HepG2 (cell line): ENCODE results near the gene EFHD2. TPM values are rescaled to one million over a fixed set of nuclear protein-coding genes. Genes with fewer than 3 reads are reported as not detected.

Experiments
- ATAC-seq: fragments of 200-7000 bp; cut with Tn5 transposase; 3 replicates; pipeline ENCODE4 v1.9.1; 2020; ENCODE audit warnings: mild to moderate bottlenecking, moderate library complexity
- BruUV-seq: library from RNA; stranded (reverse); fragments of 400-500 nt; replicated peaks from 2 replicates; lab custom pipeline; 2021; lab: Mats Ljungman, UMichigan
- CTCF ChIA-PET: fragments of 300-600 bp; formaldehyde crosslinking; extraction: SDS; loops from one replicate; lab custom pipeline; 2021; ENCODE audit warnings: low total read pairs, inconsistent platforms, low intra/inter-chr PET ratio; lab: Yijun Ruan, JAX
- POLR2A ChIA-PET: fragments of 350-600 bp; sonication (Branson Sonifier 250); formaldehyde crosslinking; loops from one replicate; lab custom pipeline; 2020; ENCODE audit warnings: antibody characterized with exemption, inconsistent platforms; lab: Yijun Ruan, JAX
- DNase-seq: peaks from one replicate; pipeline ENCODE4 v3.0.0-alpha.2; 2015; ENCODE audit warnings: low spot score
- FAIRE-seq: peaks from 3 replicates; lab custom pipeline; 2011; peaks lifted over from hg19 to GRCh38; lab: Jason Lieb, UNC
- H2AFZ ChIP-seq: one replicate; pipeline ENCODE4 v1.6.1; 2011; ENCODE audit warnings: low read length, inconsistent platforms
- H3K27ac ChIP-seq: fragments of 300-600 bp; 3 replicates; pipeline ENCODE4 v1.8.0; 2011; ENCODE audit warnings: mixed run types, mild to moderate bottlenecking, mixed read lengths, low read length, inconsistent platforms; ENCODE audit not compliant: insufficient read depth; ENCODE audit errors: extremely low read length
- H3K27me3 ChIP-seq, 2 experiments: fragments of 200-600 bp in 1 of 2; 2 replicates in 1 of 2; 3 replicates in 1 of 2; pipeline versions ENCODE4 v1.6.0 to v1.8.0; 2011; ENCODE audit warnings: low read length in 2 of 2, mild to moderate bottlenecking in 2 of 2, moderate library complexity in 2 of 2, inconsistent platforms in 1 of 2; ENCODE audit not compliant: insufficient read depth in 2 of 2, control insufficient read depth in 1 of 2
- H3K36me3 ChIP-seq, 2 experiments: fragments of 200-600 bp in 1 of 2; replicated peaks in 1 of 2; 2 replicates in 1 of 2; 3 replicates in 1 of 2; pipeline versions ENCODE4 v1.5.1 to v1.8.0; 2011; ENCODE audit warnings: low read length in 2 of 2, inconsistent platforms in 1 of 2; ENCODE audit not compliant: insufficient read depth in 2 of 2, control insufficient read depth in 1 of 2
- H3K4me1 ChIP-seq: 2 replicates; pipeline ENCODE4 v1.5.1; 2012; ENCODE audit warnings: low read length, inconsistent platforms; ENCODE audit not compliant: insufficient read depth
- H3K4me2 ChIP-seq: 2 replicates; pipeline ENCODE4 v1.6.0; 2011; ENCODE audit warnings: low read depth, low read length, inconsistent platforms
- H3K4me3 ChIP-seq, 3 experiments: fragments of 200-600 bp in 1 of 3; sonication (generic), shearing (Covaris generic) in 1 of 3; replicated peaks in 1 of 3; 2 replicates each; pipeline ENCODE4 v1.5.1; 2011 to 2016; ENCODE audit warnings: low read length in 3 of 3, inconsistent platforms in 2 of 3, low read depth in 2 of 3, mild to moderate bottlenecking in 2 of 3, control low read depth in 1 of 3, mixed read lengths in 1 of 3; ENCODE audit not compliant: insufficient read depth in 1 of 3
- H3K79me2 ChIP-seq: one replicate; pipeline ENCODE4 v1.6.1; 2011; ENCODE audit warnings: low read length, inconsistent platforms; ENCODE audit not compliant: insufficient read depth
- H3K9ac ChIP-seq: 2 replicates; pipeline ENCODE4 v1.6.0; 2011; ENCODE audit warnings: mild to moderate bottlenecking, low read depth, low read length, inconsistent platforms; ENCODE audit not compliant: insufficient read depth
- H3K9me3 ChIP-seq: 2 replicates; pipeline ENCODE4 v1.5.1; 2012; ENCODE audit warnings: mild to moderate bottlenecking, low read length
- H4K20me1 ChIP-seq: 2 replicates; pipeline ENCODE4 v1.6.0; 2011; ENCODE audit warnings: inconsistent platforms, mild to moderate bottlenecking, low read length, moderate library complexity; ENCODE audit not compliant: insufficient read depth
- DNMT3B ChIP-seq: conservative IDR thresholded peaks from 2 replicates; pipeline ENCODE4 v1.6.1; 2016; ENCODE audit warnings: missing biosample characterization, control low read depth
- FOXO4 ChIP-seq: sonication (generic); formaldehyde crosslinking; conservative IDR thresholded peaks from 2 replicates; pipeline ENCODE4 v1.8.1; 2023; ENCODE audit warnings: missing genetic modification reagents
- HNRNPUL1 ChIP-seq: fragments of 200-400 bp; formaldehyde crosslinking; IDR thresholded peaks from 2 replicates; pipeline ENCODE4 v1.6.1; 2017; ENCODE audit warnings: low read depth, mild to moderate bottlenecking, low read length, moderate library complexity
- IRX3 ChIP-seq: sonication (generic); formaldehyde crosslinking; IDR thresholded peaks from 2 replicates; pipeline ENCODE4 v1.8.1; 2023; ENCODE audit warnings: mild to moderate bottlenecking, low read depth, missing genetic modification reagents, borderline replicate concordance
- KLF12 ChIP-seq: sonication (generic); formaldehyde crosslinking; IDR thresholded peaks from 2 replicates; pipeline ENCODE4 v1.4.0; 2020; ENCODE audit warnings: missing genetic modification reagents, borderline replicate concordance
- MBD4 ChIP-seq: IDR thresholded peaks from 2 replicates; pipeline ENCODE4 v1.6.1; 2012; ENCODE audit warnings: low read length, inconsistent platforms, borderline replicate concordance
- MIER2 ChIP-seq: IDR thresholded peaks from 2 replicates; pipeline ENCODE4 v1.6.1; 2016; ENCODE audit warnings: missing biosample characterization, missing genetic modification reagents
- MZF1 ChIP-seq: sonication (generic); formaldehyde crosslinking; IDR thresholded peaks from 2 replicates; pipeline ENCODE4 v1.8.1; 2023; ENCODE audit warnings: mild to moderate bottlenecking, missing genetic modification reagents, borderline replicate concordance
- ONECUT2 ChIP-seq: sonication (generic); formaldehyde crosslinking; IDR thresholded peaks from 2 replicates; pipeline ENCODE4 v1.4.0; 2020; ENCODE audit warnings: missing genetic modification reagents
- PPARG ChIP-seq: conservative IDR thresholded peaks from 2 replicates; pipeline ENCODE4 v1.6.1; 2016; ENCODE audit warnings: missing biosample characterization, missing genetic modification reagents
- SALL1 ChIP-seq: sonication (generic); formaldehyde crosslinking; IDR thresholded peaks from 2 replicates; pipeline ENCODE4 v1.8.0; 2022; ENCODE audit warnings: mild to moderate bottlenecking, missing genetic modification reagents
- SMARCE1 ChIP-seq: fragments of 450-650 bp; IDR thresholded peaks from 2 replicates; pipeline ENCODE4 v1.6.1; 2017; ENCODE audit warnings: borderline replicate concordance
- TCF7 ChIP-seq: sonication (generic); IDR thresholded peaks from 2 replicates; pipeline ENCODE4 v1.6.1; 2016; ENCODE audit warnings: antibody characterized with exemption, low read depth
- TOPORS ChIP-seq: sonication (generic); formaldehyde crosslinking; IDR thresholded peaks from 2 replicates; pipeline ENCODE4 v1.8.0; 2023; ENCODE audit warnings: mild to moderate bottlenecking, missing genetic modification reagents
- TRAFD1 ChIP-seq: sonication (generic); formaldehyde crosslinking; IDR thresholded peaks from 2 replicates; pipeline ENCODE4 v1.5.1; 2020; ENCODE audit warnings: missing genetic modification reagents, mild to moderate bottlenecking, borderline replicate concordance
- ZBTB1 ChIP-seq: sonication (generic); formaldehyde crosslinking; IDR thresholded peaks from 2 replicates; pipeline ENCODE4 v1.4.0; 2020; ENCODE audit warnings: missing genetic modification reagents, borderline replicate concordance
- ZNF142 ChIP-seq: sonication (generic); formaldehyde crosslinking; IDR thresholded peaks from 2 replicates; pipeline ENCODE4 v1.4.0; 2020; ENCODE audit warnings: missing genetic modification reagents
- ZNF777 ChIP-seq: sonication (generic); formaldehyde crosslinking; IDR thresholded peaks from 2 replicates; pipeline ENCODE4 v1.4.0; 2020; ENCODE audit warnings: missing genetic modification reagents
- WGBS: methylation state at CpG from one replicate; pipeline ENCODE4 v1.1.6; 2017; ENCODE audit warnings: low lambda C conversion rate; 5-methylcytosine and 5-hydroxymethylcytosine counted together
- in situ Hi-C: cut with HindIII; loops from 2 replicates; pipeline ENCODE4 v1.10.0; 2017; ENCODE audit warnings: low pct_unique_long_range_greater_than_20kb; ENCODE audit not compliant: extremely low pct_ligation_motif_present
- intact Hi-C: fragments of 100-400 bp; cut with micrococcal nuclease; formaldehyde crosslinking; loops from one replicate; pipeline ENCODE4 v1.10.0; 2022; ENCODE audit not compliant: unreplicated experiment
- polyA plus RNA-seq, 8 experiments: library from polyadenylated mRNA; depleted of rRNA in 3 of 8; stranded (reverse) in 7 of 8; unstranded in 1 of 8; fragments of >200 nt; fragmentation: Illumina TruSeq in 4 of 8; extraction: Trizol in 4 of 8; gene quantifications; 2 replicates each; pipeline versions ENCODE4 v1.2.1 to v1.2.3, GENCODE V29; 2011 to 2016; ENCODE audit warnings: low read depth in 4 of 8, missing spikeins in 1 of 8, mixed read lengths in 1 of 8; ENCODE audit not compliant: insufficient read depth in 1 of 8
- total RNA-seq, 5 experiments: library from RNA; depleted of rRNA; stranded (reverse); fragments of >200 nt; fragmentation: Illumina TruSeq; extraction: Trizol; gene quantifications; 2 replicates each; pipeline ENCODE4 v1.2.3, GENCODE V29; 2016; ENCODE audit warnings: low read depth in 1 of 5

The EFHD2 gene
- total and polyA plus RNA-seq, 2 of the 13 experiments (the other 11 are each of a cell fraction or from before 2014, with no cell fraction given), result 9.4 to 12.7 TPM

- no peaks in the 10 kb centered on the region for H3K79me2 ChIP-seq
- DNase-seq, result no peak
- ChIA-PET CTCF (no interaction called here), POLR2A (no interaction called here)
- intact Hi-C loops, result no loop called here
- no peak overlapping the region for H3K4me2 ChIP-seq
- no peaks in the 10 kb centered on the region for H3K27me3 ChIP-seq
- peaks cover 14% of the 10 kb centered on the region for H3K4me1 ChIP-seq
- no peak for FAIRE-seq
- no peaks in the 10 kb centered on the region for H4K20me1 ChIP-seq
- in situ Hi-C loops, result no loop called here
- BruUV-seq, result no TSS peak
- 58% methylated on average over 8 of the region's 9 CpGs for WGBS
- no peak for ATAC-seq
- no peak overlapping the region for H2AFZ ChIP-seq
- no peaks in the 10 kb centered on the region for H3K9me3 ChIP-seq
- H3K27ac ChIP-seq, result no peak overlapping the region
- H3K9ac ChIP-seq, result no peak overlapping the region
- no peaks in the 10 kb centered on the region for H3K36me3 ChIP-seq
- no peak overlapping the region for H3K4me3 ChIP-seq
- no peak for TF ChIP-seq MBD4
- no peak for TF ChIP-seq SMARCE1
- TF ChIP-seq FOXO4 (CRISPR knock-in tag), result no peak
- TF ChIP-seq IRX3, result no peak
- TF ChIP-seq PPARG (CRISPR knock-in tag), result no peak
- TF ChIP-seq HNRNPUL1, result no peak
- no peak for TF ChIP-seq ZNF777
- TF ChIP-seq ZBTB1 (CRISPR knock-in tag), result no peak
- TF ChIP-seq DNMT3B (CRISPR knock-in tag), result no peak
- TF ChIP-seq TCF7, result no peak
- TF ChIP-seq TRAFD1, result no peak
- TF ChIP-seq MIER2 (CRISPR knock-in tag), result no peak
- TF ChIP-seq KLF12 (CRISPR knock-in tag), result no peak
- no peak for TF ChIP-seq ZNF142 (CRISPR knock-in tag)
- no peak for TF ChIP-seq MZF1 (CRISPR knock-in tag)
- no peak for TF ChIP-seq ONECUT2 (CRISPR knock-in tag)
- no peak for TF ChIP-seq SALL1
- TF ChIP-seq TOPORS (CRISPR knock-in tag), result no peak
These were observed 23.8 kb downstream of the EFHD2 start for GRCh38 chr1:15433471-15433870.
